MM.1S (cell line): ENCODE measurements around the gene FANCL.

Experiments
- CTCF ChIP-seq: fragments of 300-600 bp; sonication (generic); IDR thresholded peaks from 2 replicates; pipeline ENCODE4 v1.5.1; 2016; ENCODE audit warnings: antibody characterized with exemption, low read length, mixed read lengths
- EZH2 ChIP-seq: fragments of 300-600 bp; sonication (generic); optimal IDR thresholded peaks from 2 replicates; pipeline ENCODE3; 2017; ENCODE audit warnings: low read depth, mild to moderate bottlenecking, antibody characterized with exemption, low read length, mixed read lengths

GRCh38 chr2:58146707-58147106, 94.4 kb downstream of the FANCL start:
- TF ChIP-seq CTCF (no peak), EZH2 (no peak)
